Naive thymus-derived CD4-positive, alpha-beta T cell (primary cell): Measurements from ENCODE around the gene BTBD6. TPM values are rescaled to one million over a fixed set of nuclear protein-coding genes. Genes with fewer than 3 reads are reported as not detected.

ENCODE experiments used
- ATAC-seq: fragments of 150-1000 bp; cut with Tn5 transposase; 2 replicates; pipeline ENCODE4 v1.10.0; 2021; ENCODE audit warnings: mild to moderate bottlenecking, moderate library complexity
- CTCF ChIA-PET: fragments of 350-600 bp; sonication (Branson Sonifier 250); formaldehyde crosslinking; loops from one replicate; lab custom pipeline; 2021; ENCODE audit warnings: antibody characterized with exemption; lab: Charles Lee
- POLR2A ChIA-PET: fragments of 350-600 bp; sonication (Branson Sonifier 250); formaldehyde crosslinking; loops from one replicate; lab custom pipeline; 2021; ENCODE audit warnings: antibody characterized with exemption, inconsistent platforms; lab: Charles Lee
- DNase-seq, 9 donors: peaks; one replicate each; pipeline versions ENCODE4 v3.0.0 to v3.0.0-alpha.2; 2020 to 2022; ENCODE audit warnings: mixed read lengths in 1 of 9
- H3K27ac ChIP-seq: one replicate; pipeline ENCODE4 v1.7.0; 2013; ENCODE audit warnings: mild to moderate bottlenecking, low read depth, low read length, moderate library complexity
- H3K27me3 ChIP-seq, 2 donors: one replicate each; pipeline ENCODE4 v1.7.0; 2013; ENCODE audit warnings: low read length in 2 of 2, mild to moderate bottlenecking in 2 of 2, moderate library complexity in 2 of 2; ENCODE audit not compliant: control insufficient read depth in 2 of 2, insufficient read depth in 2 of 2
- H3K36me3 ChIP-seq, 3 experiments: 1 replicate in 2 of 3; 2 replicates in 1 of 3; pipeline ENCODE4 v1.7.0; 2013; ENCODE audit warnings: low read length in 3 of 3, mild to moderate bottlenecking in 3 of 3, moderate library complexity in 1 of 3; ENCODE audit not compliant: insufficient read depth in 3 of 3, control insufficient read depth in 2 of 3
- H3K4me1 ChIP-seq, 2 donors: one replicate each; pipeline ENCODE4 v1.7.0; 2013; ENCODE audit warnings: low read length in 2 of 2, mild to moderate bottlenecking in 2 of 2, moderate library complexity in 1 of 2; ENCODE audit not compliant: control insufficient read depth in 2 of 2, insufficient read depth in 2 of 2
- H3K4me3 ChIP-seq: 2 replicates; pipeline ENCODE4 v1.7.0; 2013; ENCODE audit warnings: mild to moderate bottlenecking, low read length
- H3K9me3 ChIP-seq, 3 experiments: 1 replicate in 2 of 3; 2 replicates in 1 of 3; pipeline ENCODE4 v1.7.0; 2013; ENCODE audit warnings: low read length in 3 of 3; ENCODE audit not compliant: control insufficient read depth in 2 of 3
- H3K27ac Mint-ChIP-seq, 9 donors: one replicate each; pipeline ENCODE4 v1.8.0; 2020 to 2022; ENCODE audit warnings: mixed read lengths in 9 of 9, mild to moderate bottlenecking in 8 of 9, moderate library complexity in 5 of 9, inconsistent platforms in 2 of 9
- H3K27me3 Mint-ChIP-seq, 5 donors: one replicate each; pipeline ENCODE4 v1.8.0; 2021 to 2022; ENCODE audit warnings: mixed read lengths in 5 of 5, mild to moderate bottlenecking in 1 of 5
- H3K36me3 Mint-ChIP-seq, 5 donors: one replicate each; pipeline ENCODE4 v1.8.0; 2020 to 2022; ENCODE audit warnings: mixed read lengths in 5 of 5, mild to moderate bottlenecking in 3 of 5, inconsistent platforms in 1 of 5
- H3K4me1 Mint-ChIP-seq, 7 donors: one replicate each; pipeline ENCODE4 v1.8.0; 2020 to 2022; ENCODE audit warnings: mixed read lengths in 7 of 7, mild to moderate bottlenecking in 3 of 7, inconsistent platforms in 1 of 7
- H3K4me3 Mint-ChIP-seq, 10 donors: one replicate each; pipeline ENCODE4 v1.8.0; 2020 to 2022; ENCODE audit warnings: mild to moderate bottlenecking in 10 of 10, mixed read lengths in 10 of 10, moderate library complexity in 6 of 10, inconsistent platforms in 2 of 10
- H3K9me3 Mint-ChIP-seq, 11 donors: one replicate each; pipeline ENCODE4 v1.8.0; 2020 to 2022; ENCODE audit warnings: mixed read lengths in 11 of 11, mild to moderate bottlenecking in 4 of 11, inconsistent platforms in 1 of 11, moderate library complexity in 1 of 11
- intact Hi-C, 2 donors: fragments of 100-400 bp; cut with micrococcal nuclease; formaldehyde crosslinking; loops; one replicate each; pipeline ENCODE4 v1.15.1; 2023
- polyA plus RNA-seq, 2 donors: library from polyadenylated mRNA; unstranded; fragments of 300-500 nt; fragmentation: Illumina TruSeq; gene quantifications; one replicate each; pipeline ENCODE4 v1.2.3, GENCODE V29; 2021
- total RNA-seq, 6 experiments: library from RNA in 5 of 6; stranded (reverse) in 5 of 6; gene quantifications; 1 replicate in 5 of 6; 2 replicates in 1 of 6; pipeline ENCODE4 v1.2.3 and lab custom pipeline; 2021 to 2026

Gene BTBD6
- total and polyA plus RNA-seq, 7 experiments from 2014 or later = 4.0 to 43.0 (median 31.1) TPM

GRCh38 chr14:105209091-105209490 lies 39.2 kb upstream of the BTBD6 start:
- no peak overlapping the region for H3K4me3 ChIP-seq
- H3K27ac Mint-ChIP-seq = no peak overlapping the region
- ChIA-PET POLR2A (no interaction called here), CTCF (no interaction called here)
- no peak for ATAC-seq
- H3K27me3 ChIP-seq = no peaks in the 10 kb centered on the region
- H3K36me3 ChIP-seq = peaks cover 0 to 50% (median 0%) of the 10 kb centered on the region in 3 experiments
- H3K9me3 Mint-ChIP-seq = no peaks in the 10 kb centered on the region
- intact Hi-C loops = no loop called here
- H3K36me3 Mint-ChIP-seq = peaks cover 0 to 4% (median 0%) of the 10 kb centered on the region in 5 donors
- H3K9me3 ChIP-seq = no peaks in the 10 kb centered on the region
- no peaks in the 10 kb centered on the region for H3K4me1 ChIP-seq
- no peak for DNase-seq
- H3K4me1 Mint-ChIP-seq = peaks cover 0 to 7% (median 0%) of the 10 kb centered on the region in 7 donors
- H3K27me3 Mint-ChIP-seq = no peaks in the 10 kb centered on the region
- H3K4me3 Mint-ChIP-seq = no peak overlapping the region
- no peak overlapping the region for H3K27ac ChIP-seq

- Histone ChIP-seq H3K9me3 (no peaks in the 10 kb centered on the region), H3K36me3 (peaks cover 0 to 55% (median 0%) of the 10 kb centered on the region in 3 experiments), H3K27me3 (no peaks in the 10 kb centered on the region), H3K4me1 (no peaks in the 10 kb centered on the region), H3K4me3 (no peak overlapping the region), H3K27ac (no peak overlapping the region)
- POLR2A ChIA-PET = interaction anchor here (0.6 kb wide), 1 partner anchor 15 kb away, joined by 3 read pairs; no protein-coding TSS in a partner anchor
- DNase-seq (no peak), ATAC-seq (no peak)
- Mint-ChIP-seq H3K27me3 (no peaks in the 10 kb centered on the region), H3K4me3 (no peak overlapping the region), H3K36me3 (peaks cover 0 to 4% (median 0%) of the 10 kb centered on the region in 5 donors), H3K27ac (no peak overlapping the region), H3K4me1 (peaks cover 0 to 4% (median 0%) of the 10 kb centered on the region in 7 donors), H3K9me3 (no peaks in the 10 kb centered on the region)
- intact Hi-C loops = no loop called here
- CTCF ChIA-PET = no interaction called here
Observed at GRCh38 chr14:105209646-105210045, 38.7 kb upstream of the BTBD6 start.

DNA sequence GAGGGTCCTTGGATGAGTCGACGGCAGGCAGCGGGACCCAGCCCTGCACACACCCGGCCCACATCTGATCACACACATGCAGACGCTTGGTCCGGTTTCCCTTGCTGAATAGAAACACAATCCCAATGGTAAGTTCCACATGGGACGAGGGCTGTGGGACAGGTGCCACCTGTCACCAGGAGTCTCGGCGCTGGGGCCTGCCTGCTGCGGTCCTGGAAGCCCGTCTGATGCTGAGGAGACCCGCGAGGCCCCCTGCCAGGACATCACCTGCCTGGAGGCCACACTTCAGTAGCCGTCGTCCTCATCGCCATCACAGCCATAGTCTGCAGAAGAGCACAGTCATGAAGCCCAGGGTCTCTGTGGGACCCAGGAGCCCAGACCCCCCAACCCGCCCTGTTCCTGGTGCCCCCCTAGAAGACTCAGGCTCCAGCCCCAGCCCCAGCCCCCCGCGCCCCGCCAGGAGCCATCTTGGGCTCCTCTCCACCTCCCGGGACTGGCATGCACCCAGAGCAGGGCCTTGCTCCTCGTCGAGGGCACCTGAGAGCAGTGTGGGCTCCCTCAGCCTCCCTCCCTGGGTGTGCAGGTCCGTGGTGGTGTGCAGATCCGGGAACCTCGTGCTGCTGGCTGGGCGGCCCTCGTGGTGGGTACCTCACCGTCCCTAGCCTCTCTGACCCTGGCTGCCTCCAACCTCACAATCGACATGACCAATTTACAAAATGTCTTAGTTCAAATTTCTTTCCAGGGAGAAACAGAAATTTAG lies 37.9 kb upstream of the BTBD6 start:
- no peaks in the 10 kb centered on the region for H3K9me3 ChIP-seq
- intact Hi-C loops = no loop called here
- CTCF ChIA-PET = no interaction called here
- Mint-ChIP-seq H3K27me3 (no peaks in the 10 kb centered on the region), H3K9me3 (peaks cover 0 to 3% (median 0%) of the 10 kb centered on the region in 11 donors), H3K4me3 (no peak overlapping the region), H3K27ac (peak overlapping the region in 1 of 9 donors; percentile 9), H3K4me1 (peaks cover 0 to 4% (median 0%) of the 10 kb centered on the region in 7 donors), H3K36me3 (peaks cover 0 to 9% (median 6%) of the 10 kb centered on the region in 5 donors)
- peaks cover 0 to 56% (median 0%) of the 10 kb centered on the region in 3 experiments for H3K36me3 ChIP-seq
- no peaks in the 10 kb centered on the region for H3K4me1 ChIP-seq
- POLR2A ChIA-PET = no interaction called here
- DNase-seq = no peak
- no peak overlapping the region for H3K4me3 ChIP-seq
- H3K27me3 ChIP-seq = no peaks in the 10 kb centered on the region
- H3K27ac ChIP-seq = no peak overlapping the region
- no peak for ATAC-seq

DNA sequence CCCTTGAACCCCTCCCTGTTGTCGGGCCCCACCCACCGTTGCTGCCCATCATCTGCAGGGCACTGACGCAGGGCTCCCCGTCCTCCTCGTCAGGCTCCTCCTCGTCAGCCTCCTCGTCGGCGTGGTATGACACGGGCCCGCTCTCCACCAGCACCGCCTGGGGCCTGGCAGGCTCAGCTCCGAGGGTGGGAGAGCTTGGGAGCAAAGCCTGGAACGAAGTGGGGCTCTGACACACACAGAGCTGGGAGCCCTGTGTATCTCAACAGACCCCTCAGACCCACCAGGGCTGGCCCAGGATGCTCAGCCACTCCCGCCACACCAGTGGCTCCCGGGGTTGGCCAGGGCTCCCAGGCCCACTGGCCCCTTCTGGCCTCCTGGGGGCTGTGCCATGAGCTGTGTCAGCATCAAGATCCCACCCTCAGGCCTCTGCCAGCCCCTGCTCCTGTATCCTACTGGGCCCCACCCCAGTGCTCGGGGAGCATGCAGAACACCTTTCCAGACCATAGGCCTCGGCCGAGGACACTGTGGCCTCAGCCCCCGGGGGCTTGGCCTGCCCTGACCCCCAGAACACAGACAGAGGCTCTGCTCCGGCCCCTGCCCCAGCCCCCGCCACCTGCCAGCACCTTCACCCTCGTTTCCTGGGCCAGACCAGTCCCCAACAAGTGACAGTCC lies 37.1 kb upstream of the BTBD6 start:
- Mint-ChIP-seq H3K27me3 (no peaks in the 10 kb centered on the region), H3K27ac (no peak overlapping the region), H3K4me3 (no peak overlapping the region), H3K9me3 (peaks cover 0 to 7% (median 0%) of the 10 kb centered on the region in 11 donors), H3K36me3 (peaks cover 0 to 15% (median 7%) of the 10 kb centered on the region in 5 donors), H3K4me1 (peaks cover 0 to 10% (median 0%) of the 10 kb centered on the region in 7 donors)
- Histone ChIP-seq H3K27ac (no peak overlapping the region), H3K27me3 (no peaks in the 10 kb centered on the region), H3K4me3 (no peak overlapping the region), H3K36me3 (peaks cover 0 to 57% (median 0%) of the 10 kb centered on the region in 3 experiments), H3K4me1 (no peaks in the 10 kb centered on the region), H3K9me3 (no peaks in the 10 kb centered on the region)
- DNase-seq (no peak), ATAC-seq (no peak)
- ChIA-PET CTCF (no interaction called here), POLR2A (no interaction called here)
- intact Hi-C loops = no loop called here

DNA sequence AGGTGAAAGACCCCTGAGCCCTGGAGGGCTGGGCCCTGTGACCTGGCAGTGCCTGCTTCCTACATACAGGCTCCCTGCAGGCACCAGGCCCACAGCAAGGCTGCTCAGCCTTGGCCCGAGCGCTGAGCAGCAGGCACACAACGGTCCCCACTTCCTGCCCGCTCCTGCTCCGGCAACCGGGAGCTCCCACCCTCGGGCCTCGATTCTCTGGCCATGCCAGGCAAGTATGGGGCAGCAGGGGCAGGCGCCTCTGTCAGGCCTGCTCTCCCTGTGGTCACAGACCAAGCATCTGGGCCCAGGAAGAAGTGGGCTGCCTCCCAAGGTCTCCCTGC lies 36.6 kb upstream of the BTBD6 start:
- H3K4me3 ChIP-seq = no peak overlapping the region
- Mint-ChIP-seq H3K27me3 (no peaks in the 10 kb centered on the region), H3K4me3 (no peak overlapping the region), H3K36me3 (peaks cover 0 to 15% (median 7%) of the 10 kb centered on the region in 5 donors), H3K27ac (no peak overlapping the region), H3K4me1 (peaks cover 0 to 10% (median 0%) of the 10 kb centered on the region in 7 donors), H3K9me3 (peaks cover 0 to 7% (median 0%) of the 10 kb centered on the region in 11 donors)
- DNase-seq = no peak
- H3K27me3 ChIP-seq = no peaks in the 10 kb centered on the region
- intact Hi-C loops = no loop called here
- ChIA-PET CTCF (no interaction called here), POLR2A (no interaction called here)
- no peak overlapping the region for H3K27ac ChIP-seq
- H3K36me3 ChIP-seq = peaks cover 0 to 62% (median 0%) of the 10 kb centered on the region in 3 experiments
- no peaks in the 10 kb centered on the region for H3K9me3 ChIP-seq
- no peak for ATAC-seq
- no peaks in the 10 kb centered on the region for H3K4me1 ChIP-seq

- Mint-ChIP-seq H3K9me3 (peaks cover 0 to 7% (median 0%) of the 10 kb centered on the region in 11 donors), H3K27me3 (no peaks in the 10 kb centered on the region)
Observed at GRCh38 chr14:105212541-105213300, 35.6 kb upstream of the BTBD6 start.

More at GRCh38 chr14:105212541-105213300, 35.6 kb upstream of the BTBD6 start:
- no peak overlapping the region for H3K27ac ChIP-seq
- ATAC-seq (no peak), DNase-seq (no peak)
- peaks cover 0 to 10% (median 0%) of the 10 kb centered on the region in 7 donors for H3K4me1 Mint-ChIP-seq
- ChIA-PET POLR2A (no interaction called here), CTCF (interaction anchor here (1.1 kb wide), 1 partner anchor 18 kb away, joined by 3 read pairs; no protein-coding TSS in a partner anchor)
- H3K27ac Mint-ChIP-seq = no peak overlapping the region
- H3K4me3 Mint-ChIP-seq = no peak overlapping the region
- no peak overlapping the region for H3K4me3 ChIP-seq
- H3K36me3 Mint-ChIP-seq = peaks cover 0 to 17% (median 7%) of the 10 kb centered on the region in 5 donors
- intact Hi-C loops = no loop called here
- no peaks in the 10 kb centered on the region for H3K4me1 ChIP-seq
- no peaks in the 10 kb centered on the region for H3K9me3 ChIP-seq
- peaks cover 0 to 71% (median 0%) of the 10 kb centered on the region in 3 experiments for H3K36me3 ChIP-seq
- no peaks in the 10 kb centered on the region for H3K27me3 ChIP-seq
